Measurements from ENCODE around the gene RIC8A. TPM values are rescaled to one million over a fixed set of nuclear protein-coding genes. Genes with fewer than 3 reads are reported as not detected.
A peak's percentile ranks its signal among the peaks of the same experiment; 100 is the strongest.

RIC8A gene
- total and polyA plus RNA-seq, 4 donors = 12.5 to 49.6 (median 34.5) TPM

GRCh38 chr11:209275-210121 lies 2.0 kb downstream of the RIC8A start:
- no peak for DNase-seq (ENCODE audit: low spot score)
- no peaks in the 10 kb centered on the region for H3K9me3 ChIP-seq (ENCODE audit: control insufficient read depth in 4 of 4, low read length in 3 of 4)
- peak overlapping the region in 1 of 2 donors; percentile 92 for H3K27ac ChIP-seq (ENCODE audit: low read depth in 1 of 2, low read length in 2 of 2)
- H3K4me1 ChIP-seq (ENCODE audit: control insufficient read depth in 4 of 4, insufficient read depth in 4 of 4, low read length in 3 of 4) = peaks cover 8 to 41% (median 28%) of the 10 kb centered on the region in 4 donors
- peak overlapping the region in 1 of 2 donors; percentile 74 for H3K9ac ChIP-seq (ENCODE audit: low read depth in 1 of 2, low read length in 2 of 2)
- no peak for TF ChIP-seq HNF4A (conservative IDR thresholded peaks at IDR 0.05)
- H3K4me3 ChIP-seq (ENCODE audit: low read depth in 1 of 3, low read length in 3 of 3) = peak overlapping the region; percentile 27 to 88 (median 84)
- H3K36me3 ChIP-seq (ENCODE audit: control insufficient read depth in 4 of 4, insufficient read depth in 3 of 4, low read depth in 1 of 4, low read length in 3 of 4) = peaks cover 10 to 53% (median 35%) of the 10 kb centered on the region in 4 donors
- WGBS = 63% methylated on average over 29 of the region's 29 CpGs
- no peaks in the 10 kb centered on the region for H3K27me3 ChIP-seq (ENCODE audit: control insufficient read depth in 4 of 4, insufficient read depth in 4 of 4, low read length in 3 of 4)

GRCh38 chr11:210122-210802 lies 2.8 kb downstream of the RIC8A start:
- Histone ChIP-seq H3K4me1 (ENCODE audit: control insufficient read depth in 4 of 4, insufficient read depth in 4 of 4, low read length in 3 of 4) (peaks cover 8 to 39% (median 27%) of the 10 kb centered on the region in 4 donors), H3K36me3 (ENCODE audit: control insufficient read depth in 4 of 4, insufficient read depth in 3 of 4, low read depth in 1 of 4, low read length in 3 of 4) (peaks cover 10 to 53% (median 40%) of the 10 kb centered on the region in 4 donors), H3K9me3 (ENCODE audit: control insufficient read depth in 4 of 4, low read length in 3 of 4) (no peaks in the 10 kb centered on the region), H3K4me3 (ENCODE audit: low read depth in 1 of 3, low read length in 3 of 3) (no peak overlapping the region), H3K9ac (ENCODE audit: low read depth in 1 of 2, low read length in 2 of 2) (no peak overlapping the region), H3K27me3 (ENCODE audit: control insufficient read depth in 4 of 4, insufficient read depth in 4 of 4, low read length in 3 of 4) (no peaks in the 10 kb centered on the region), H3K27ac (ENCODE audit: low read depth in 1 of 2, low read length in 2 of 2) (no peak overlapping the region)
- DNase-seq (ENCODE audit: low spot score) = no peak
- 92% methylated on average over 9 of the region's 9 CpGs for WGBS
- TF ChIP-seq NR2F2 (IDR thresholded peaks at IDR 0.05) = no peak
- no peak for TF ChIP-seq TAF1 (conservative IDR thresholded peaks at IDR 0.05)
- no peak for TF ChIP-seq HNF4G (IDR thresholded peaks at IDR 0.05)
- no peak for TF ChIP-seq RXRA (IDR thresholded peaks at IDR 0.05)
- no peak for TF ChIP-seq RAD21 (IDR thresholded peaks at IDR 0.05)
- no peak for TF ChIP-seq FOXA2 (IDR thresholded peaks at IDR 0.05)
- no peak for TF ChIP-seq SP1 (IDR thresholded peaks at IDR 0.05)
- TF ChIP-seq JUND (IDR thresholded peaks at IDR 0.05) = no peak
- no peak for TF ChIP-seq REST (IDR thresholded peaks at IDR 0.05)
- TF ChIP-seq, protein P1, sequence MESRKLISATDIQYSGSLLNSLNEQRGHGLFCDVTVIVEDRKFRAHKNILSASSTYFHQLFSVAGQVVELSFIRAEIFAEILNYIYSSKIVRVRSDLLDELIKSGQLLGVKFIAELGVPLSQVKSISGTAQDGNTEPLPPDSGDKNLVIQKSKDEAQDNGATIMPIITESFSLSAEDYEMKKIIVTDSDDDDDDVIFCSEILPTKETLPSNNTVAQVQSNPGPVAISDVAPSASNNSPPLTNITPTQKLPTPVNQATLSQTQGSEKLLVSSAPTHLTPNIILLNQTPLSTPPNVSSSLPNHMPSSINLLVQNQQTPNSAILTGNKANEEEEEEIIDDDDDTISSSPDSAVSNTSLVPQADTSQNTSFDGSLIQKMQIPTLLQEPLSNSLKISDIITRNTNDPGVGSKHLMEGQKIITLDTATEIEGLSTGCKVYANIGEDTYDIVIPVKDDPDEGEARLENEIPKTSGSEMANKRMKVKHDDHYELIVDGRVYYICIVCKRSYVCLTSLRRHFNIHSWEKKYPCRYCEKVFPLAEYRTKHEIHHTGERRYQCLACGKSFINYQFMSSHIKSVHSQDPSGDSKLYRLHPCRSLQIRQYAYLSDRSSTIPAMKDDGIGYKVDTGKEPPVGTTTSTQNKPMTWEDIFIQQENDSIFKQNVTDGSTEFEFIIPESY (IDR thresholded peaks at IDR 0.05) = no peak
- no peak for TF ChIP-seq CTCF (IDR thresholded peaks at IDR 0.05; ENCODE audit: low read depth, low read length, missing input control)
- no peak for TF ChIP-seq YY1 (IDR thresholded peaks at IDR 0.05)
- no peak for TF ChIP-seq HNF4A (conservative IDR thresholded peaks at IDR 0.05)
- TF ChIP-seq, protein P2, sequence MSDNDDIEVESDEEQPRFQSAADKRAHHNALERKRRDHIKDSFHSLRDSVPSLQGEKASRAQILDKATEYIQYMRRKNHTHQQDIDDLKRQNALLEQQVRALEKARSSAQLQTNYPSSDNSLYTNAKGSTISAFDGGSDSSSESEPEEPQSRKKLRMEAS (IDR thresholded peaks at IDR 0.05) = no peak
- TF ChIP-seq EGR1 (IDR thresholded peaks at IDR 0.05; ENCODE audit: low read depth in 2 of 2) = no peak
- no peak for TF ChIP-seq GABPA (IDR thresholded peaks at IDR 0.05 in 1 of 2, conservative IDR thresholded peaks at IDR 0.05 in 1 of 2)
- TF ChIP-seq FOXA1 (IDR thresholded peaks at IDR 0.05) = no peak
- no peak for TF ChIP-seq ATF3 (IDR thresholded peaks at IDR 0.05)

Data from liver (tissue), 9 donors.